Neural progenitor cell (in vitro differentiated cells): ENCODE data around the gene ADRA2B. TPM values are rescaled to one million over a fixed set of nuclear protein-coding genes. Genes with fewer than 3 reads are reported as not detected.

ENCODE experiments used
- DNase-seq: peaks from one replicate; pipeline ENCODE4 v3.0.0-alpha.2; 2016; ENCODE audit warnings: low spot score
- H2AFZ ChIP-seq: fragments of 200-600 bp; sonication (generic); replicated peaks from 2 replicates; pipeline ENCODE4 v1.6.1; 2016; ENCODE audit warnings: antibody characterized with exemption
- H3F3A ChIP-seq: fragments of 200-600 bp; sonication (generic); 2 replicates; pipeline ENCODE4 v1.6.1; 2016; ENCODE audit warnings: antibody characterized with exemption, low read depth
- H3K27ac ChIP-seq: fragments of 200-600 bp; sonication (generic); 2 replicates; pipeline ENCODE4 v1.5.1; 2016; ENCODE audit warnings: mild to moderate bottlenecking
- H3K27me3 ChIP-seq: fragments of 200-600 bp; sonication (generic); 2 replicates; pipeline ENCODE4 v1.6.1; 2016; ENCODE audit warnings: mild to moderate bottlenecking, moderate library complexity
- H3K36me3 ChIP-seq: fragments of 200-600 bp; sonication (generic); 2 replicates; pipeline ENCODE4 v1.5.1; 2016
- H3K4me1 ChIP-seq: fragments of 200-600 bp; sonication (generic); 2 replicates; pipeline ENCODE4 v1.6.1; 2016; ENCODE audit warnings: mixed run types
- H3K4me2 ChIP-seq: fragments of 200-600 bp; sonication (generic); 2 replicates; pipeline ENCODE4 v1.6.1; 2016
- H3K4me3 ChIP-seq: fragments of 200-600 bp; sonication (generic); 2 replicates; pipeline ENCODE4 v1.5.1; 2016
- H3K79me2 ChIP-seq: fragments of 200-600 bp; sonication (generic); 2 replicates; pipeline ENCODE4 v1.6.1; 2016; ENCODE audit warnings: low read depth
- H3K9ac ChIP-seq: fragments of 200-600 bp; sonication (generic); 2 replicates; pipeline ENCODE4 v1.6.1; 2016
- H3K9me3 ChIP-seq: fragments of 200-600 bp; sonication (generic); 2 replicates; pipeline ENCODE4 v1.5.1; 2016; ENCODE audit warnings: low read depth
- H4K20me1 ChIP-seq: fragments of 200-600 bp; sonication (generic); 2 replicates; pipeline ENCODE4 v1.6.1; 2016; ENCODE audit warnings: low read depth
- H3K27ac Mint-ChIP-seq: 3 replicates; pipeline ENCODE4 v1.8.0; 2021; ENCODE audit warnings: mixed read lengths
- H3K27me3 Mint-ChIP-seq: 2 replicates; pipeline ENCODE4 v1.8.0; 2022; ENCODE audit warnings: low read depth, mild to moderate bottlenecking, inconsistent platforms, moderate library complexity, mixed read lengths; ENCODE audit not compliant: insufficient read depth
- H3K36me3 Mint-ChIP-seq: 3 replicates; pipeline ENCODE4 v1.8.0; 2021; ENCODE audit warnings: mixed read lengths
- H3K4me1 Mint-ChIP-seq: 3 replicates; pipeline ENCODE4 v1.8.0; 2021; ENCODE audit warnings: mixed read lengths
- H3K4me3 Mint-ChIP-seq: 3 replicates; pipeline ENCODE4 v1.8.0; 2021; ENCODE audit warnings: mild to moderate bottlenecking, moderate library complexity, mixed read lengths
- H3K9me3 Mint-ChIP-seq: 3 replicates; pipeline ENCODE4 v1.8.0; 2020; ENCODE audit warnings: mixed read lengths
- CTCF ChIP-seq: fragments of 200-600 bp; sonication (generic); IDR thresholded peaks from 2 replicates; pipeline ENCODE4 v1.5.1; 2017; ENCODE audit warnings: antibody characterized with exemption, mild to moderate bottlenecking
- EZH2 ChIP-seq: fragments of 200-600 bp; sonication (generic); IDR thresholded peaks from 2 replicates; pipeline ENCODE4 v1.6.1; 2017; ENCODE audit warnings: antibody characterized with exemption, mild to moderate bottlenecking, moderate library complexity
- EZH2phosphoT487 ChIP-seq: fragments of 200-600 bp; sonication (generic); IDR thresholded peaks from 2 replicates; pipeline ENCODE4 v1.6.1; 2017; ENCODE audit warnings: antibody characterized with exemption
- total RNA-seq: library from RNA; depleted of rRNA; stranded (reverse); fragments of >200 nt; gene quantifications from 2 replicates; pipeline ENCODE4 v1.2.3, GENCODE V29; 2015; ENCODE audit warnings: low replicate concordance

Gene ADRA2B
- total RNA-seq, 1 donor from 2014 or later = 3.0 TPM

- H2AFZ ChIP-seq = no peak overlapping the region
- no peak overlapping the region for H3K27ac ChIP-seq
- H3K9me3 Mint-ChIP-seq = peaks cover 2% of the 10 kb centered on the region
- no peaks in the 10 kb centered on the region for H3K36me3 ChIP-seq
- H3K27me3 Mint-ChIP-seq = peaks cover 21% of the 10 kb centered on the region
- H3K27me3 ChIP-seq = peaks cover 54% of the 10 kb centered on the region
- no peaks in the 10 kb centered on the region for H3K79me2 ChIP-seq
- H3F3A ChIP-seq = no peaks in the 10 kb centered on the region
- H3K27ac Mint-ChIP-seq = no peak overlapping the region
- H3K36me3 Mint-ChIP-seq = peaks cover 5% of the 10 kb centered on the region
- DNase-seq = no peak
- H3K4me1 Mint-ChIP-seq = peaks cover 18% of the 10 kb centered on the region
- H3K4me3 Mint-ChIP-seq = peak overlapping the region; percentile 43
- H3K4me3 ChIP-seq = no peak overlapping the region
- peaks cover 7% of the 10 kb centered on the region for H3K4me1 ChIP-seq
- H3K9me3 ChIP-seq = no peaks in the 10 kb centered on the region
- no peak for TF ChIP-seq EZH2phosphoT487
- TF ChIP-seq EZH2 = no peak
- no peak for TF ChIP-seq CTCF
- H4K20me1 ChIP-seq = no peaks in the 10 kb centered on the region
- H3K9ac ChIP-seq = no peak overlapping the region
- no peak overlapping the region for H3K4me2 ChIP-seq
Measured at GRCh38 chr2:96118698-96119388, 2.5 kb upstream of the ADRA2B start.

GRCh38 chr2:96117701-96118588 is 1.6 kb upstream of the ADRA2B start:
- Histone ChIP-seq H3K27me3 (peaks cover 54% of the 10 kb centered on the region), H3K9ac (no peak overlapping the region), H4K20me1 (no peaks in the 10 kb centered on the region), H3K9me3 (no peaks in the 10 kb centered on the region), H3F3A (no peaks in the 10 kb centered on the region), H3K4me3 (no peak overlapping the region), H2AFZ (no peak overlapping the region), H3K4me1 (peaks cover 7% of the 10 kb centered on the region), H3K79me2 (no peaks in the 10 kb centered on the region), H3K36me3 (no peaks in the 10 kb centered on the region), H3K27ac (no peak overlapping the region), H3K4me2 (peak overlapping the region; percentile 96)
- peaks cover 5% of the 10 kb centered on the region for H3K36me3 Mint-ChIP-seq
- DNase-seq = peak; percentile 25
- peak overlapping the region; percentile 11 for H3K27ac Mint-ChIP-seq
- peaks cover 2% of the 10 kb centered on the region for H3K9me3 Mint-ChIP-seq
- TF ChIP-seq EZH2 (no peak), CTCF (peak; percentile 33)
- peaks cover 23% of the 10 kb centered on the region for H3K27me3 Mint-ChIP-seq
- peak overlapping the region; percentile 78 for H3K4me3 Mint-ChIP-seq
- peaks cover 18% of the 10 kb centered on the region for H3K4me1 Mint-ChIP-seq

GRCh38 chr2:96116879-96117533 is 635 bp upstream of the ADRA2B start:
- peaks cover 54% of the 10 kb centered on the region for H3K27me3 ChIP-seq

More at GRCh38 chr2:96116879-96117533, 635 bp upstream of the ADRA2B start:
- Mint-ChIP-seq H3K4me1 (peaks cover 18% of the 10 kb centered on the region), H3K27me3 (peaks cover 23% of the 10 kb centered on the region), H3K27ac (no peak overlapping the region), H3K36me3 (peaks cover 5% of the 10 kb centered on the region), H3K4me3 (peak overlapping the region; percentile 78), H3K9me3 (peaks cover 2% of the 10 kb centered on the region)
- no peaks in the 10 kb centered on the region for H4K20me1 ChIP-seq
- H3K36me3 ChIP-seq = no peaks in the 10 kb centered on the region
- H3F3A ChIP-seq = no peaks in the 10 kb centered on the region
- H3K27ac ChIP-seq = no peak overlapping the region
- H3K4me3 ChIP-seq = peak overlapping the region; percentile 74
- peak overlapping the region; percentile 96 for H3K4me2 ChIP-seq
- peak; percentile 88 for DNase-seq
- TF ChIP-seq EZH2phosphoT487 = no peak
- no peak for TF ChIP-seq EZH2
- TF ChIP-seq CTCF = peak; percentile 90
- H3K79me2 ChIP-seq = no peaks in the 10 kb centered on the region
- no peak overlapping the region for H3K9ac ChIP-seq
- H3K4me1 ChIP-seq = peaks cover 7% of the 10 kb centered on the region
- peak overlapping the region; percentile 70 for H2AFZ ChIP-seq
- no peaks in the 10 kb centered on the region for H3K9me3 ChIP-seq
